ENCODE results near the gene ARF6. TPM values are rescaled to one million over a fixed set of nuclear protein-coding genes. Genes with fewer than 3 reads are reported as not detected.
"Not testable (repeated sequence)": the region's sequence is repeated elsewhere in the genome, so short reads cannot be mapped to it uniquely, and the experiment has no call there.

Gene ARF6
- total RNA-seq, 8 experiments from 2014 or later: 12.5 to 48.9 (median 29.2) TPM

- Histone ChIP-seq H3K4me3 (no peak overlapping the region), H3K4me1 (replicated peaks in 1 of 2) (no peaks in the 10 kb centered on the region), H3K27ac (no peak overlapping the region)
- no peak for ATAC-seq (replicated peaks in 6 of 8)
- in situ Hi-C loops (cut with MboI; ENCODE audit: low pct_unique_long_range_greater_than_20kb in 2 of 9, low sequenced_read_pairs in 9 of 9, unreplicated experiment in 9 of 9): no loop called here
- 0 to 100% (median 80%) methylated on average over 1 to 4 of the region's 4 CpGs for WGBS, 10 experiments
These were observed 31.0 kb downstream of the ARF6 start for GRCh38 chr14:49923881-49924280.

DNA sequence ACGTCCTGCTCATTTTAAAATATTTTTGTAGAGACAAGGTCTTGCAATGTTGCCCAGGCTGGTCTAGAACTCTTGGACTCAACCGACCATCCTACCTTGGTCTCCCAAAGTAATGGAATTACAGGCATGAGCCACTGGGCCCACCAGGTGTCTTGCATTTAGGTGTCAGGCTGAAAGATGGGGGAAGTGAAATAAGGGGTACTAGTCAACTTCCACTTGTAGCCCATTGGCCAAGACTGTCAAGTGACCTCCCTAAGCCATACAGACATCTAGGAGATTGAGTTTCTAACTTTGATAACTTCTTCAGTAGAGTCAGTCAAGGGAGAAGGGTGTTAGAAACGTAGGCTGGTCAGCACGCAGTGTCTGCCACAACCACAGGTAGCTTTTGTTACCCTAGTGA, 32.0 kb downstream of the ARF6 start:
- Histone ChIP-seq H3K4me1 (replicated peaks in 1 of 2) (no peaks in the 10 kb centered on the region), H3K27ac (no peak overlapping the region), H3K4me3 (no peak overlapping the region)
- 40 to 92% (median 78%) methylated on average over 1 to 4 of the region's 4 CpGs; no CpG with 5 or more reads in 2 of the 10 experiments for WGBS, 10 experiments
- ATAC-seq (replicated peaks in 6 of 8): no peak
- in situ Hi-C loops (cut with MboI; ENCODE audit: low pct_unique_long_range_greater_than_20kb in 2 of 9, low sequenced_read_pairs in 9 of 9, unreplicated experiment in 9 of 9): no loop called here

DNA sequence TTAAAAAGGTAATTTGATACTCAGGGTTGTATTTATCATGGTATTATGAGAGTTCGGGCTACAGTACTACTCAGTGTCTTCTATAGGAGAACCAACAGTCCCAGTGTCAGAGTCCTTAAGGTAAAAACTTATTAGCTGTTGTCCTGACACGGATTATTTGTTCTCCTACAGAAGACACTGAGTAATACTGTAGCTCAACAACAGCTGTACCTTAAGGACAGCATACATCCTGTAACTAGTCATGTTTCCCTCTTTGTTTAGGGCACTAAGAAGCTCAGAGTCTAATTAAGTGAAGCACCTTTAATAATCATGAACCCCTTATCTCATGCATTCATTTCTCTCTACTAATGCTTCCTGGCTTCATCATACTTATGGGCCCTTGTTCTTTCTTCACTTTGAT, 33.9 kb downstream of the ARF6 start:
- in situ Hi-C loops (cut with MboI; ENCODE audit: low pct_unique_long_range_greater_than_20kb in 2 of 9, low sequenced_read_pairs in 9 of 9, unreplicated experiment in 9 of 9): no loop called here
- no peak for ATAC-seq (replicated peaks in 6 of 8)
- 22 to 100% (median 83%) methylated on average over 1 to 2 of the region's 2 CpGs; no CpG with 5 or more reads in 1 of the 10 experiments for WGBS, 10 experiments
- H3K27ac ChIP-seq: no peak overlapping the region
- no peaks in the 10 kb centered on the region for H3K4me1 ChIP-seq (replicated peaks in 1 of 2)
- H3K4me3 ChIP-seq: no peak overlapping the region

DNA sequence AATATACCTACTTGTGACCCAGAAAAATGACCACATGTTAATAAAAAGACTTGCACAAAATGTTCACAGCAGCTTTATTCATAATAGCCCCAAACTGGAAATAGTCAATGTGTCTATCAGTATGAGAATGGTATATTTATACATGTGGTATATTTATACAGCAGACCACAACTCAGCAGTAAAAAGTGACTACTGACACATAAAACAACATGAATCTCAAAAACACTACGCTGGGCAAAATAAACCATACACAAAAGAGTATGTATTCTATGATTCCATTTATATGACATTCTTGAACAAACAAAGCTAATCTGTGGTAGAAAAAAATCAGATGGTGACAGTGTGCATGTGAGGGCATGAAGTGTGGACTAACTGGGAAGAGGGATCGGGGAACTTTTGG, 35.1 kb downstream of the ARF6 start:
- no peak overlapping the region for H3K4me3 ChIP-seq
- no peak overlapping the region for H3K27ac ChIP-seq
- no peaks in the 10 kb centered on the region for H3K4me1 ChIP-seq (replicated peaks in 1 of 2)
- 45 to 100% (median 95%) methylated on average over 1 to 2 of the region's 2 CpGs; no CpG with 5 or more reads in 2 of the 10 experiments for WGBS, 10 experiments
- in situ Hi-C loops (cut with MboI; ENCODE audit: low pct_unique_long_range_greater_than_20kb in 2 of 9, low sequenced_read_pairs in 9 of 9, unreplicated experiment in 9 of 9): no loop called here
- ATAC-seq (replicated peaks in 6 of 8): no peak

DNA sequence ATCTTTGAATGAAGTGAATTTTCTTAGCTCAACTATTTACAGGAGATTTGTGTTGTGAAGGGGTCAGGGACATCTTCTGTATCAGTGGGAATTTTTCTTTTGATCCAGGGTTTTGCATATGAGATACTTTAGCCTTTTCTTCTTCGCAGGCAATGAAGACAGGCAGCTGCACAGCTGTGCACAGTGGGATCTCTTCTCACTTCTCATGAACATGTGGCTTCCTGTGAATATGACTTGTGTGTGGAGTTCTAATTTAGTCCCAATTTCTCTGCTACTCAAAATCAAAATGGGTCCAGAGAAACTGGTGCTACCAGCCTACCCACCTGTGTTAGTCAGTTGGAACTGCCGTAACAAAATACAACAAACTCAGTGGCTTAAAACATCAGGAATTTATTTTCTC, 37.8 kb downstream of the ARF6 start:
- in situ Hi-C loops (cut with MboI; ENCODE audit: low pct_unique_long_range_greater_than_20kb in 2 of 9, low sequenced_read_pairs in 9 of 9, unreplicated experiment in 9 of 9): no loop called here
- ATAC-seq (replicated peaks in 6 of 8): no peak
- H3K27ac ChIP-seq: no peak overlapping the region
- WGBS, 10 experiments: 71 to 100% (median 80%) methylated on average over 1 to 2 of the region's 2 CpGs; no CpG with 5 or more reads in 3 of the 10 experiments
- H3K4me3 ChIP-seq: no peak overlapping the region
- no peaks in the 10 kb centered on the region for H3K4me1 ChIP-seq (replicated peaks in 1 of 2)

DNA sequence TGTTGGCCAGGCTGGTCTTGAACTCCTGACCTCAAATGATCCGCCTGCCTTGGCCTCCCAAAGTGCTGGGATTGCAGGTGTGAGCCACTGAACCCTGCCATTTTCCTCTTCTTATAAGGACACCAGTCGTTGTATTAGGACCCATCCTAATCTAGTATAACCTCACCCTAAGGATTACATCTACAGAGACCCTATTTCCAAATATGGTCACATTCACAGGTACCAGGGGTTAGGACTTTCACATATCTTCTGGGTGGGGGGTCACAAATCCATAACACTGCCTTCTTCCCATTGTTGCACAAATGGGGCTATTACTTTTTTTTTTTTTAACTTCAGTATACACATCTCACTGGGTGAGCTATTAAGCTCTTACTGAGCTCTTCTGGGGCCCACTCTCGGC, 38.6 kb downstream of the ARF6 start:
- H3K4me1 ChIP-seq (replicated peaks in 1 of 2): no peaks in the 10 kb centered on the region
- no peak overlapping the region for H3K27ac ChIP-seq
- ATAC-seq (replicated peaks in 6 of 8): no peak
- in situ Hi-C loops (cut with MboI; ENCODE audit: low pct_unique_long_range_greater_than_20kb in 2 of 9, low sequenced_read_pairs in 9 of 9, unreplicated experiment in 9 of 9): no loop called here
- 59 to 100% (median 83%) methylated on average over 1 to 3 of the region's 3 CpGs; no CpG with 5 or more reads in 3 of the 10 experiments for WGBS, 10 experiments
- no peak overlapping the region for H3K4me3 ChIP-seq

DNA sequence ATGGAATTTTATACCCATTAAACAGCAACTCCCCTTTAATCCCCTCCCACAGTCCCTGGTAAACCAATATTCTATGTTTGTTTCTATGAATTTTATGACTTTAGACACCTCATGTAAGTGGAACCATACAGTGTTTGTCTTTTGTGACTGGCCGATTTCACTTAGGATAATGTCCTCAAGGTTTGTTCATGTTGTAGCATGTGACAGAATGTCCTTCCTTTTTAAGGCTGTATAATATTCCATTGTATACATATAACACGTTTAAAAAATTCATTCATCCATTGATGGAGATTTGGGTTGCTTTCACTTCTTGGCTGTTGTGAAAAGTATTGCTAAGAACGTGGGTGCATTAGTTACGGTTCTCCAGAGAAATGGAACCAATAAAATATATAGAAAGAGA, 40.2 kb downstream of the ARF6 start:
- Histone ChIP-seq H3K4me1 (replicated peaks in 1 of 2) (no peaks in the 10 kb centered on the region), H3K4me3 (no peak overlapping the region), H3K27ac (no peak overlapping the region)
- in situ Hi-C loops (cut with MboI; ENCODE audit: low pct_unique_long_range_greater_than_20kb in 2 of 9, low sequenced_read_pairs in 9 of 9, unreplicated experiment in 9 of 9): no loop called here
- ATAC-seq (replicated peaks in 6 of 8): no peak
- 80 to 100% (median 94%) methylated on average over 1 to 4 of the region's 4 CpGs; no CpG with 5 or more reads in 1 of the 10 experiments for WGBS, 10 experiments

DNA sequence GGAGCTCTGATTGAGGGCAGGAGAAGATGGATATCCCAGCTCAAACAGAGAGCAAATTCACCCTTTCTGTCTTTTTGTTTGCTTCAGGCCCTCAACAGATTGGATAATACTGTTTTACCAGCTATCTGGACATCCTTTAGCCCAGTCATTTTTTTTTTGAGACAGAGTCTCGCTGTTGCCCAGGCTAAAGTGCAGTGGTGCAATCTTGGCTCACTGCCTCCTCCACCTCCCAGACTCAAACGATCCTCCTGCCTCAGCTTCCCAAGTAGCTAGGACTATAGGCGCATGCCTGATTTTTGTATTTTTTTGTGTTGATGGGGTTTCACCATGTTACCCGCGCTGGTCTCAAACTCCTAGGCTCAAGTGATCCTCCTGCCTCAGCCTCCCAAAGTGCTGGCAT, 40.8 kb downstream of the ARF6 start:
- ATAC-seq (replicated peaks in 6 of 8): no peak
- Histone ChIP-seq H3K4me3 (no peak overlapping the region), H3K27ac (no peak overlapping the region), H3K4me1 (replicated peaks in 1 of 2) (no peaks in the 10 kb centered on the region)
- 40 to 100% (median 83%) methylated on average over 1 to 4 of the region's 5 CpGs; no CpG with 5 or more reads in 2 of the 10 experiments for WGBS, 10 experiments
- in situ Hi-C loops (cut with MboI; ENCODE audit: low pct_unique_long_range_greater_than_20kb in 2 of 9, low sequenced_read_pairs in 9 of 9, unreplicated experiment in 9 of 9): no loop called here

GRCh38 chr14:49934646-49935045, 41.8 kb downstream of the ARF6 start:
- peak in 2 of 8 experiments; percentile 21 to 27 for ATAC-seq (replicated peaks in 6 of 8)
- H3K4me3 ChIP-seq: no peak overlapping the region
- no peaks in the 10 kb centered on the region for H3K4me1 ChIP-seq (replicated peaks in 1 of 2)
- in situ Hi-C loops (cut with MboI; ENCODE audit: low pct_unique_long_range_greater_than_20kb in 2 of 9, low sequenced_read_pairs in 9 of 9, unreplicated experiment in 9 of 9): no loop called here
- no peak overlapping the region for H3K27ac ChIP-seq

DNA sequence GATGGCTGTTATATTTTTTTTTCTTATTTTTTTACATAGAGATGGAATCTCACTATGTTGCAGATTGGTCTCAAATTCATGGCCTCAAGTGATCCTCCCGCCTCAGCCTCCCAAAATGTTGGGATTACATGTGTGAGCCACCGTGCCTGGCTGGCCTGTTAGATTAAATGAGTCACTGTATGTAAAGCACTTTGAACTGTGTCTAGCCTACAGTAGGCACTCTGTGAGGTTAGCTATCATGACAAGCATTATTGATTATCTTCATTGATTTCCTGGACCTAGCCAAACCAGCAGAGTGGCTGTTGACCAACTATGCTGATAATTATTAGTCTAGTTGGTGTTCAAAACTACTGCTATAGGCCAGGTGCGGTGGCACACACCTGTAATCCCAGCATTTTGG, 42.6 kb downstream of the ARF6 start:
- 86 to 100% (median 100%) methylated on average over 1 to 3 of the region's 3 CpGs; no CpG with 5 or more reads in 1 of the 10 experiments for WGBS, 10 experiments
- in situ Hi-C loops (cut with MboI; ENCODE audit: low pct_unique_long_range_greater_than_20kb in 2 of 9, low sequenced_read_pairs in 9 of 9, unreplicated experiment in 9 of 9): no loop called here
- H3K4me1 ChIP-seq (replicated peaks in 1 of 2): no peaks in the 10 kb centered on the region
- H3K4me3 ChIP-seq: no peak overlapping the region
- no peak overlapping the region for H3K27ac ChIP-seq
- ATAC-seq (replicated peaks in 6 of 8): no peak

DNA sequence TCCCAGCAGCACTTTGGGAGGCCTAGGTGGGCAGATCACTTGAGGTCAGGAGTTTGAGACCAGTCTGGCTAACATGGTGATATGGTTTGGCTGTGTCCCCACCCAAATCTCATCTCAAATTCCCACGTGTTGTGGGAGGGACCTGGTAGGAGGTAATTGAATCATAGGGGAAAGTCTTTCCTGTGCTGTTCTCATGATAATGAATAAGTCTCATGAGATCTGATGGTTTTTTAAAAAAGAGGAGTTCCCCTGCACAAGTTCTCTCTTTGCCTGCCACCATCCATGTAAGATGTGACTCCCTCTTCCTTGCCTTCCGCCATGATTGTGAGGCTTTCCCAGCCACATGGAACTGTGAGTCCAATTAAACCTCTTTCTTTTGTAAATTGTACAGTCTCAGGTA, 43.4 kb downstream of the ARF6 start:
- H3K4me1 ChIP-seq (replicated peaks in 1 of 2); H3K27ac ChIP-seq; H3K4me3 ChIP-seq; ATAC-seq (replicated peaks in 6 of 8); in situ Hi-C loops (cut with MboI; ENCODE audit: low pct_unique_long_range_greater_than_20kb in 2 of 9, low sequenced_read_pairs in 9 of 9, unreplicated experiment in 9 of 9): not testable (repeated sequence)
- WGBS, 10 experiments: 75 to 100% (median 89%) methylated on average over 1 to 2 of the region's 2 CpGs; no CpG with 5 or more reads in 3 of the 10 experiments

GRCh38 chr14:49936882-49937281, 44.0 kb downstream of the ARF6 start:
- WGBS, 10 experiments: 52 to 100% (median 77%) methylated on average over 1 to 5 of the region's 5 CpGs
- H3K27ac ChIP-seq; H3K4me1 ChIP-seq (replicated peaks in 1 of 2); in situ Hi-C loops (cut with MboI; ENCODE audit: low pct_unique_long_range_greater_than_20kb in 2 of 9, low sequenced_read_pairs in 9 of 9, unreplicated experiment in 9 of 9); H3K4me3 ChIP-seq; ATAC-seq (replicated peaks in 6 of 8): not testable (repeated sequence)

DNA sequence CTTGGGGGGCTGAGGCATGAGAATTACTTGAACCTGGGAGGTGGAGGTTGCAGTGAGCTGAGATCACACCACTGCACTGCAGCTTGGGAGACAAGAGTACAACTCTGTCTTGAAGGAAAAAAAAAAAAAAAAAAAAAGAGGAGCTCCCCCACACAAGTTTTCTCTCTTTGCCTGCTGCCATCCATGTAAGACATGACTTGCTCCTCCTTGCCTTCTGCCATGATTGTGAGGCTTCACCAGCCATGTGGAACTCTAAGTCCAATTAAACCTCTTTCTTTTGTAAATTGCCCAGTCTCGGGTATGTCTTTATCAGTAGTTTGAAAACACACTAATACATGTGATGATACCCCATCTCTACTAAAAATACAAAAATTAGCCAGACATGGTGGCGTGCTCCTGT, 46.3 kb downstream of the ARF6 start:
- H3K4me3 ChIP-seq; H3K4me1 ChIP-seq (replicated peaks in 1 of 2); in situ Hi-C loops (cut with MboI; ENCODE audit: low pct_unique_long_range_greater_than_20kb in 2 of 9, low sequenced_read_pairs in 9 of 9, unreplicated experiment in 9 of 9); ATAC-seq (replicated peaks in 6 of 8); H3K27ac ChIP-seq: not testable (repeated sequence)
- 81 to 100% (median 100%) methylated on average over 1 to 2 of the region's 2 CpGs; no CpG with 5 or more reads in 3 of the 10 experiments for WGBS, 10 experiments

DNA sequence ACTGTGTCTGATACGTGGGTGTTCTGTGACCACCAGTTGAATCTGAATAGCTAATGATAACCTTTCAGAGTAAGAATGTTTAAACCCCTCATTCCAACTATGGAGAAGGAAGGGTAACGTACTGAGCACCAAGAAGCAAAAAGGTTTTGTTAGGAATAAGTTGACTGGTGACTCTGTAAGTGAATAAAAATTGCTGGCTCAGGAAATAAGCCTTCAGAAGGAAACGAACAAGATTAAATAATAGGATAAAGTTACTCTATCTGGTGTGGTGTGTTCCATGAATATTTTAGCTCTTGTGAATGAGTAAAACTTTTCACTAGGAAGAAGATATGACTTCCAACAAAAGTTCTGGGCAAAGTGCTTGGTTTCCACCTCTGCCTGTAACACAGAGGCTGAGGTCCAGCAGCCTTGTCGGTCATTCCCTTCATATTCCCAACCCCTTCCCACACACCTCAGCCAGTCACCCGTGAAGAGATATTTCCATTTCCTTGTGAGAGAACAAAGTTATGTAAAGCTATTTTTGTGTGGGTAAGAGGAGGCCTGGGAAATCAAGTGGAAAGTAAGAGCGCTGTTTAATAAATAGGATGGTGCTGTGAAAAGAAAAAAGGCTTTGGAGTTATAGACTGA, 47.1 kb downstream of the ARF6 start:
- H3K4me1 ChIP-seq (replicated peaks in 1 of 2): no peaks in the 10 kb centered on the region
- H3K27ac ChIP-seq: no peak overlapping the region
- no peak overlapping the region for H3K4me3 ChIP-seq
- ATAC-seq (replicated peaks in 6 of 8): no peak
- 62 to 100% (median 78%) methylated on average over 1 to 6 of the region's 6 CpGs; no CpG with 5 or more reads in 1 of the 10 experiments for WGBS, 10 experiments
- in situ Hi-C loops (cut with MboI; ENCODE audit: low pct_unique_long_range_greater_than_20kb in 2 of 9, low sequenced_read_pairs in 9 of 9, unreplicated experiment in 9 of 9): no loop called here

All from motor neuron (in vitro differentiated cells).